Measurements from ENCODE around the gene SERPINC1. TPM values are rescaled to one million over a fixed set of nuclear protein-coding genes. Genes with fewer than 3 reads are reported as not detected.
A peak's percentile ranks its signal among the peaks of the same experiment; 100 is the strongest.

The SERPINC1 gene
- total and polyA plus RNA-seq, 2 of the 13 experiments (the other 11 are each of a cell fraction or from before 2014, with no cell fraction given): 142 to 205 TPM

GRCh38 chr1:173867753-173868265 lies 49.3 kb downstream of the SERPINC1 start, which contains the start of gene GAS5 (continued):
- TF ChIP-seq ZNF609 (CRISPR knock-in tag; IDR thresholded peaks at IDR 0.05; ENCODE audit: borderline replicate concordance) (no peak), ZNF775 (CRISPR knock-in tag; IDR thresholded peaks at IDR 0.05; ENCODE audit: borderline replicate concordance) (peak; percentile 31; the same call in 1 of the 2 replicates), ZNF605 (CRISPR knock-in tag; IDR thresholded peaks at IDR 0.05) (peak; percentile 83; the same call in 1 of the 2 replicates), HIC2 (CRISPR knock-in tag; IDR thresholded peaks at IDR 0.05; ENCODE audit: low read depth) (no peak), ZSCAN22 (CRISPR knock-in tag; IDR thresholded peaks at IDR 0.05) (peak; percentile 60; the same call in 1 of the 2 replicates), GLMP (CRISPR knock-in tag; IDR thresholded peaks at IDR 0.05; ENCODE audit: borderline replicate concordance) (no peak), ATF7 (IDR thresholded peaks at IDR 0.05) (peak; percentile 100), ATF7 (CRISPR knock-in tag; IDR thresholded peaks at IDR 0.05) (peak; percentile 94), ZC3H13 (CRISPR knock-in tag; IDR thresholded peaks at IDR 0.05) (no peak), MBD4 (IDR thresholded peaks at IDR 0.05; ENCODE audit: borderline replicate concordance, low read length) (no peak), PAWR (CRISPR knock-in tag; IDR thresholded peaks at IDR 0.05; ENCODE audit: borderline replicate concordance) (no peak), CC2D1A (CRISPR knock-in tag; IDR thresholded peaks at IDR 0.05) (no peak), ZBTB21 (CRISPR knock-in tag; IDR thresholded peaks at IDR 0.05) (peak; percentile 22; the same call in 1 of the 2 replicates), ZMAT3 (CRISPR knock-in tag; conservative IDR thresholded peaks at IDR 0.05) (no peak), ZNF460 (CRISPR knock-in tag; IDR thresholded peaks at IDR 0.05; ENCODE audit: borderline replicate concordance) (no peak), TARDBP (CRISPR knock-in tag; IDR thresholded peaks at IDR 0.05) (0 out of 2 replicates have a peak, but pooled peaks have one; percentile 10)
- TF ChIP-seq, protein P1, sequence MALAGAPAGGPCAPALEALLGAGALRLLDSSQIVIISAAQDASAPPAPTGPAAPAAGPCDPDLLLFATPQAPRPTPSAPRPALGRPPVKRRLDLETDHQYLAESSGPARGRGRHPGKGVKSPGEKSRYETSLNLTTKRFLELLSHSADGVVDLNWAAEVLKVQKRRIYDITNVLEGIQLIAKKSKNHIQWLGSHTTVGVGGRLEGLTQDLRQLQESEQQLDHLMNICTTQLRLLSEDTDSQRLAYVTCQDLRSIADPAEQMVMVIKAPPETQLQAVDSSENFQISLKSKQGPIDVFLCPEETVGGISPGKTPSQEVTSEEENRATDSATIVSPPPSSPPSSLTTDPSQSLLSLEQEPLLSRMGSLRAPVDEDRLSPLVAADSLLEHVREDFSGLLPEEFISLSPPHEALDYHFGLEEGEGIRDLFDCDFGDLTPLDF (CRISPR knock-in tag; IDR thresholded peaks at IDR 0.05): peak; percentile 59; the same call in 1 of the 2 replicates
- TF ChIP-seq, protein P2, sequence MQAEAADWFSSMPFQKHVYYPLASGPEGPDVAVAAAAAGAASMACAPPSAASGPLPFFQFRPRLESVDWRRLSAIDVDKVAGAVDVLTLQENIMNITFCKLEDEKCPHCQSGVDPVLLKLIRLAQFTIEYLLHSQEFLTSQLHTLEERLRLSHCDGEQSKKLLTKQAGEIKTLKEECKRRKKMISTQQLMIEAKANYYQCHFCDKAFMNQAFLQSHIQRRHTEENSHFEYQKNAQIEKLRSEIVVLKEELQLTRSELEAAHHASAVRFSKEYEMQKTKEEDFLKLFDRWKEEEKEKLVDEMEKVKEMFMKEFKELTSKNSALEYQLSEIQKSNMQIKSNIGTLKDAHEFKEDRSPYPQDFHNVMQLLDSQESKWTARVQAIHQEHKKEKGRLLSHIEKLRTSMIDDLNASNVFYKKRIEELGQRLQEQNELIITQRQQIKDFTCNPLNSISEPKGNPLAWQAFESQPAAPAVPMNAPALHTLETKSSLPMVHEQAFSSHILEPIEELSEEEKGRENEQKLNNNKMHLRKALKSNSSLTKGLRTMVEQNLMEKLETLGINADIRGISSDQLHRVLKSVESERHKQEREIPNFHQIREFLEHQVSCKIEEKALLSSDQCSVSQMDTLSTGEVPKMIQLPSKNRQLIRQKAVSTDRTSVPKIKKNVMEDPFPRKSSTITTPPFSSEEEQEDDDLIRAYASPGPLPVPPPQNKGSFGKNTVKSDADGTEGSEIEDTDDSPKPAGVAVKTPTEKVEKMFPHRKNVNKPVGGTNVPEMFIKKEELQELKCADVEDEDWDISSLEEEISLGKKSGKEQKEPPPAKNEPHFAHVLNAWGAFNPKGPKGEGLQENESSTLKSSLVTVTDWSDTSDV (CRISPR knock-in tag; IDR thresholded peaks at IDR 0.05): no peak

Data from HepG2 (cell line).